Effector CD8-positive, alpha-beta T cell (primary cell): ENCODE data around the gene YOD1.
"Not testable (repeated sequence)": the region's sequence is repeated elsewhere in the genome, so short reads cannot be mapped to it uniquely, and the experiment has no call there.

Experiments used
- DNase-seq: peaks from one replicate; lab custom pipeline; 2025; lab: John Stamatoyannopoulos, UW

Gene YOD1

DNA sequence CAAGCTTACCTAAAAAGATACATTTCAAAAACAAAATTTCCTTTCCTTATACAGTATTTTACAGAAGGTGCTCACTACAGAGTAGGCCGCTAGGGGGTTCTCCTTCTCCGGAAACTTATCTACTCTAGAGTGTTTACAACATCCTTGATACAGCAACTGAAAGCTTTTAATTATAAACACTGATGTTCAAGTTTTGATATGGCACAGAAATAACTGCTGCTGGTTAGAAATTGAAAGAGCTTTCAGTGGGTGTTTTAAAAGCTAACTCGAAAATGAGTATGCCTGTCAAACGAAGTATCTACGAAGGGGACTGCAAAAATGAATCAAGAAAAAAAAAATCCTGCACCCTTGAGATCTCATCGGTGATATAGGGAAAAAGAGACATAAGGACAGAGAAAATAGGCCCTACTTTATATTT is 1.0 kb downstream of the YOD1 start:
- peak; percentile 23 for DNase-seq

DNA sequence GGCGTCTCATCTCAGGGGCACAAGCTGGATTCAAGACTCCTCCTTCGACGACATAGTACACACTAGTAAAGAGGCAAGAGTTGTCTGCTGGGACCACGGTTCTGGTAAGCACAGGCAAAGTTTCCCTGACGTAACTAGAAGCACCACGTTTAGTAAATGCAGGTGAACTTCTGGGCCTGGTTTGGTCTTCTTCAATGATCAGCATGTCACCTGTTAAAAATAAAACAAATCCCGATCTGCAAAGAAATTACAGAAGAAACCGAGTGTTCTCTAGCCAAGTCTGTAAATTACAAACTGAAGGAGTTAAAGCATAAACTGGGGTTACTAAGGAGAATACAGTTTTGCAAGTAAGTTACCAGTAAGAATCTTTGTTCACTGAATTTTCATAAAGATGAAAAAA is 1.5 kb downstream of the YOD1 start:
- no peak for DNase-seq

DNA sequence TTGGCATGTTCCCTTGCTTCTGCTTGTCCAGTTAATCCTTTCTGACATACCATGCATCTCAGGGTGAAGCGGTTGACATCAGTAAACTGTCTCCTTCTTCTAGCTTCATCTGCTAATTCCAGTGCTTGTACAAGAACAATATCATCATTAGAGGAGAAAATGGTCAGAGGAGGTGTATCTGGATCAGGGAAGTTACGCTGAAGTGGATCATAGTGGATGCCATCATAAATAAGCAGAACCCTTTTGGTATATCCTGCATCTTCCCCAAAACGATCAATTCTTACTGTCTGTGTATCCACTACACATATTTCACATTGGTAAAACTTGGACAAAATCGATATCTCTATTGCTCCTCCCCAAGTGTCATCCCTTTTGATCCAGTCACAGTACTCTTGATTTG is 2.0 kb downstream of the YOD1 start:
- DNase-seq, result no peak

DNA sequence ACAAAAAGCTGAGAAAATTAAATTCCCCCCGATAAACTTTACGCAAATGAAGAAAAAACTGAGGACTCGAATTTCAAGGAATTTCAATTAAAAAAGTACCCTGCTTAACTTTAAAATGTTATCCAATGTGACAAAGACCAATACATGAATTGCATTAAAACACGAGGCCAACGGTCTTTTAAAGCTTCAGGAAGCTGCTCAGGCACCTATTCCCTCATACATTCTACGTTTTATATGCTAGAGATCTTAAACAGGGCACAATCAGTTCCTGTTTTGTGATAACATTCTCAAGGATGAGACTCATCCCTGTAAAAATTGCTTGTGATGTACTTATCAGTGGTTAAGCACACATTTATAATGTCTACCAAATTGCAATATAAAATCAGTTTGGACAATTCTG is 3.0 kb downstream of the YOD1 start:
- no peak for DNase-seq

DNA sequence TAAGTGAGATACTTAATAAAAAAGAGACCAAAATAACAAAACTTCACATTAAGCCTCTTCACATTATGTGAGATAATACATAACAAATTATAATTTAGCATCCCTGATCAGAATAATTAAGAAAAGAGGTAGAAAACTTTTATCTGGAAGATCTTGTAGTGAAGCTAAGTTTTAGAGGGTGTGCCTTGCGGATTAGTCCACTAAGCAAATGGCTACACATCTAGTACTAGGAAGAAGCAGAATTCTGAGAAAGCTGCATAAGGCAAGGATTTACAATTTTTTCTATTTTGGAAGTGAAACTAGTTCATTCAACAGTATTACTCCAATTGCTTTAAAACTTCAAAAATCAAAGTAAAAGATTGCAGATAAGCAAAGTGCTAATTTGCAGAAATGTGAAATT is 3.5 kb downstream of the YOD1 start:
- DNase-seq, result no peak

DNA sequence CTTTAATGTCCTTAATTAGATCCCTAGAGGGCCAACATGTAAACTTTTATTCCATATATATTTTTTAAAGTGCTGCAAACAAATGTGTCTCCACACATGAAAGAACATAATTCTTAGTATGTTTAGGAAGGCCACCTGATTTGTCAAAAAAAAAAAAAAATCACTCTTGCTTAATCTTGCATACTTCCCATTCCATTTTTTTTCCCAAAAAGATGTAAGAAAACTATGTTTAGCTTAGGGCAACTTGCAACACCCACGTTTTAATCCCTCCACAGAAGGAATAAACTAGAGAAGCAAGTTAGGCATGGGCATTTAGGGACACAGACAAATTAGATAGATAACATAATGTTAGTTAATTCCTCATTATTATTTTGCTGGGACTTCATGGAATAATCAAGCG is 5.6 kb downstream of the YOD1 start:
- no peak for DNase-seq

DNA sequence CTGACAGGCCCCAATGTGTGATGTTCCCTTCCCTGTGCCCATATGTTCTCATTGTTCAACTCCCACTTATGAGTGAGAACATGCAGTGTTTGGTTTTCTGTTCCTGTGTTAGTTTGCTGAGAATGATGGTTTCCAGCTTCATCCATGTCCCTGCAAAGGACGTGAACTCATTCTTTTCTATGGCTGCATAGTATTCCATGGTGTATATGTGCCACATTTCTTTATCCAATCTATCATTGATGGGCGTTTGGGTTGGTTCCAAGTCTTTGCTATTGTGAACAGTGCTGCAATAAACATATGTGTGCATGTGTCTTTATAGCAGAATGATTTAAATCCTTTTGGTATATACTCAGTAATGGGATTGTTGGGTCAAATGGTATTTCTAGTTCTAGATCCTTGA is 9.6 kb downstream of the YOD1 start:
- DNase-seq, result not testable (repeated sequence)

DNA sequence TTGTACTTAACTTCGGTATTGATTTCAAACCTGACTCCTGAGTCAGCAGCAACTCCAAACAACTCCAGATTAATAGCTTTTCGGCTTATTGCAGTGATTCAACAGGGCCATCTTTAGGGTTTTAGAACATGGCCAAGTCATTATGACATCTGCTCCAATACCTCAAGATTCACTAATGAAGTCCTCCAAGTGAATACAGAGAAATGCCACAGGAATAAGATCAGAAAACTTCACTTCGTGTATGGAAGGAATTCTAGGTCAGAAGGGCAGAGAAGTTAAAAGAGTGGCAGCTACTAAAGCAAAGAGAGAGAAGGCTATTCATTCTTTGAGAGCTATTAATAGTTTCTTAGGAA is 10.9 kb downstream of the YOD1 start:
- DNase-seq, result no peak

DNA sequence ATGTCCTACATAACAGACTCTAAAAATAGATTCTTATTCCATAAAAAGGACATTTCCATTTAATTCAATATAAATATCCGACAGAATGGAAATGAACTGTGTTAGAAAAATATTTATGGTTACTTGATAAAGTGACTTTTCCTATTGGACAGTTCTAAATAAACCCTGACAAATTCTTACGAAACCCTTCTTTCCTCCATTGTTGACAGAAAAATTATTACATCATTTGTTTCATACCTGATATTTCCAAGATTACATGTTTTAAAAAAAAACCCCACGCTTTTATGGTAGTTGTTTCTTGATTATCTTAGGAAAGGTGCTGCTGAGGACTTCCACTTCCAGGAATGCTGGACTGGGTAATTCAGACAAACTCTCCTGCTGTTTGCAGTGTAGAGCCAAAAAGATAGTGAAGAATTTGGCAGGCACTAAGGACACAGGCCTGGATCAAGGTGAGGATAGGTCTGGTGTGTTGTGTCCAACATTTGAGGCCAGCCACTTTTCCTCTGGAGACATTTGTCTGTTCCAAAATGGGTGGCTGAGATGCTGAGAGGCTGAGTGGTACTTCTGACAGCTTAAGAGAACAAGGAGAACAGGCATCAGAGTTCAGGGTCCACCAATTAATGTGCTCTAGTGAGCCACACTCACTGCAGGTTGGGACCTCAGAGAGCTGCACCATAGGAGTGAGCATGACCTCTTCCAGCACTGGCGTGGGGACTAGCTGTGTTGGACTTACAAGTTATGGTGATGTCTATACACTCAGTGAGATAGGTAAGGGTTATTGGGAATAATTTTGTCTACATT is 11.4 kb downstream of the YOD1 start:
- DNase-seq, result no peak

DNA sequence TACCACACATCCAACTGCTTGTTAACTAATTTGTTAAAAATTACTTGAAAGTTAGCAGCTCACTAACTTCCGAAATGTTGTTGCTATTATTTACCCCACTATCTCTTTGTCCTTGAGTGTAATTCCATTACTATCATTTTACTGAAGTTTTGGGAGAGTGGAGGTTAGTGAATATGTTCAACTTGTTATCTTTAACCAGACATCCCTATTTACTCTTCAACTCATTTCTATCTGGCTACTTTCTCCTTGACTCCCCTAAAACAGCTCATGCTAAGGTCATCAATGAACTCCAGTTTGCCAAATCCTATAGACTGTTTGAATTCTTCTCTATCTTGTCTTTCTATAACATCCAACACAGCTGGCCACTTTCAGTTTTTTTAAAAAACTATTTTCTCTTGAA is 14.1 kb downstream of the YOD1 start:
- no peak for DNase-seq

DNA sequence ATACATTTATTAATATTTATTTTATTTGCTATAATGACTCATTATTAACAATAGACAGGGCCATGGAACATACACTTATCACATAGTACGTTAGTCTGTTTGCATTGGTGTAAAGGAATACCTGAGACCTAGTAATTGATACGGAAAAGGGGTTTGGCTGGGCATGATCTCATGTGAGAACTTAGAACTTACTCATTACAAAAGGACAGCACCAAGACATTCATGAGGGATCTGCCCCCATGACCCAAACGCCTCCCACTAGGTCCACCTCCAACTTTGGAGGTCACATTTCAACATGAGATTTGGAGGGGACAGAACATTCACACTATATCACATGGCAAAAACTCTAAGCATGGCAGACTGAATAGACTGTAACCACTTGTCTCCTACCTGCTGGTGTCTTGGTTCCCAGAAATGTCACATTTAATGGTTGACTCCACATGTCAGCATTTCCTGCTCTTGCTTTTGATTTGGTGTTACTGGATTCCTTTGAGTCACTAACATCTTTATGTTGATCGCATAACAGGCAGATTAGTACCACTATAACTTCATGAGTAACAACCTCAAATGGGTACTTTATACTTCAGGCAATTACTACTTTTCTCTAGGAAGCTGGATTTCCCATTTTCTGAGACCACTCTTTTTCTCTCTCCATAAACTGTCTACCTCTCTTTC is 15.0 kb downstream of the YOD1 start:
- no peak for DNase-seq

DNA sequence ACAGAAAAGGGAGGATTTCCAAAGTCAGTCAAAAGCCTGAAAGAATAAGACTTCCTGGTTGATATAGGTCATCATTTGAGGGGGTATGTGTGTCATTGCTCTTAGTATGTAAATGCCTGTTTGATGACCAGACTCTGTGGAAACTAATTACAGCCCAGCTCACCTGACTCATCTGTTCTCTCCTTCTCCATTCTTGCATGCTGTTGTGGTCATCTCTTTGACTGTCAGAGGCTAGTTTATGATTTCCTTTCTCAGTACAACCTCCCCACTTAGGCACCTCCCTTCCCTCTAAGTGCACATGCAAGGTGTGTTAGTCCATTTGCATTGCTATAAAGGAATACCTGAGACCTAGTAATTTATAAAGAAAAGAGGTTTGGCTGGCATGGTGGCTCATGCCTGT is 16.0 kb downstream of the YOD1 start:
- no peak for DNase-seq

DNA sequence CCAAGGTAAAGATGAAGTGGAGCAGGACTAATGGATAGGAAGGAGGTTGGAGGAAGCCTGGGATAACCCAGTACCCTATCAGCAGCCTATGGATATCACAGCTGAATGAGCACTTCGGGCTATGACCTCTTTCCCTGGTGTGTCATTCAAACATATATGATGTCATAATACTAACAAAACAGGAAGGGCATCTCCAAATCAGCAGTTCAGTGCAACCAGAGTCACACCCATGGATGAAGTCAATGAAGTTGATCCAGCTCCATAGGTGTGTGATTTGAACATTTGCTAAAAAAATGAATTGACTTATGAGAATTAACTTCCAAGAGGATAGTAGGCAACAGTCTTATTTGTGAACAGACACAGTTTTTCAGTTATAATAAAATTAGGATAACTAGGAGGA is 16.8 kb downstream of the YOD1 start:
- no peak for DNase-seq

DNA sequence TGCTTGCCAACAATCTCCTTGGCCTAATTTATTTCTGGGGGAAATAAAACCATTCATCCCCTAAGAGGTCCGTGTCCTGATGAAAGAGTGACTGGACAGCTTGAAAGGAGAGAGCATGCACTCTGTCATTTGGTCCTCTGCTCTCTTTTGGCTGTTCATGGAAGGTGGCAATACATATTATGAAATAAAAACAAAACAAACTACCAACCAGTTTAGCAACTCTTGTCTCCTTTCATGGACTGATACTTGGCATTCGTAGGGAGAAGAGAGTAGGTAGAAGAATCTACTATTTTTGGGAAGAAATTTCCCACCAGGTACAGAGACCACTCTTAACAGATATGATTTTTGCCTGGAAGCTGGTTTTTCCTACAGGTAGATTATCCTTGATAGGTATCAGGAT is 17.7 kb downstream of the YOD1 start:
- no peak for DNase-seq

DNA sequence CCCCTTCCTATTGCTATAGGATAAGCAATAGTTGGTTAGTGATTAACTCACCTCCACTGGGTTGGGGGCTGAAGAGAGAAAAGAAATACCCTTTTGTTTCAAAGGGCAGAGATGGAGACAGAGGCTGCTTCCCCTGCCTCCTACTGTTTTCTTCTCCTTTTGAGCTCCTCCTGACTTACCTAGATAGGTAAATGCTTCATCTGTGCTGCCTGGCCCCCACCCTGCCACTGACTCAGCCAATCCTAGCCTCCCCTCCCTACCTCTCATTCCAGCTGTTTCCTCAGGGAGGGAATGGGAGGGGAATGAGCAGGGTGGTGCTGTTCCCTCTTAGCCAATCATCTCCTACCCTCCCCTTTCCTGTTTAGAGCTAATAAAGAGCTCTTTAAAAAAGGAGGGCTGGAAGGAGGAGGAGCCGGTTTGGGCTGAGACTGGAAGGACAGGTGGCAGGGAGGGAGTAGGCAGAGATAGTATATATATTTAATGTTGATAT is 18.4 kb downstream of the YOD1 start, which contains the start of gene C1orf116:
C1orf116 (minus strand) TSS at position 229 of the 490 bp plus-strand sequence. CDS start 5,158 bp downstream, outside the sequence.
- no peak for DNase-seq

DNA sequence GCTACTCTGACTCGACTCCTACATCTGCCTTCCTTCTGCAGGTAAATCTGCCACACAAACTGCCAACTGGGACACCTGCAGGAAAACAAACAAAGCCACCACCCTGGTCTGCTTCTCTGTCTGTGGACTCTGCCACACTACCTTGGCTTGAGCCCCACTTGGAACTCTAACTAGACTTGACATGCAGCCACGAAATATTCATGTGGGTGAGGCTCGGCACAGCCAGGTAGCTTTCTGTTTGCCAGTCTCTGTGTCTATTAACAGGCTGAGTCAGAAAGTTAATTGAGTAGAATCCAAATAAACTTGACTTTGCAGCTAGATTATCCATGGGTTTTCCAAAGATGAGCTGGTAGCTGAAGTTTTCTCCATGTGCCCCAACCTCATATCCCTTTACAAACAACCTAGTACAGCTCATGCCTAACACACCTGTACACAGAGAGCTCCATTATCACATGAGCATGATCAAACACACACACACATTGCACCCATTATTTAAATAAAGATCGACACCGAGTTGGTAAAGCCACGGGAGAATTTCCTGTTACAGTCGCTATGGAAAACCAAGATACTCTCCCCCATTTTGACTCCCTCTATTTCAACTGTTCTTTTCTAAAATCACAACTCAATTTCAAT is 19.3 kb downstream of the YOD1 start:
- DNase-seq, result no peak

DNA sequence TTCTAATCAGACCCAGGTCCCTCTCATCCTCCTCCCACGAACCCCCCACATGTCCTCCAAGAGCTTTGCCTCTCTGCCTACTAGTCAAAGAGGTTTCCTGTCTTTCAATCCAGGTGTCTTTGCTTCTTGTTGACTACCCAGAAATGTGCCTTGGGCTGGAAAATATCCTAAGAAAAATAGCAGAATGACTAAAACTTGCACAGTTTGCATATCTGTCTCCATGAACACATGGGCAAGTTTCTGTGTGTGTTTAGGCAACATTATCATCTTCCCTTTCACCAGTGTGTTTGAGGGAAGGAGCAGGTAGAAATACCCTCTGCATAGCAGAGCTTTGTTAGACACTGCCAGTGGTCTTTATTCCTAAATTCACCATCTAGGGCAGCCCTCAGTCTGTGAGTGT is 20.0 kb downstream of the YOD1 start:
- no peak for DNase-seq

DNA sequence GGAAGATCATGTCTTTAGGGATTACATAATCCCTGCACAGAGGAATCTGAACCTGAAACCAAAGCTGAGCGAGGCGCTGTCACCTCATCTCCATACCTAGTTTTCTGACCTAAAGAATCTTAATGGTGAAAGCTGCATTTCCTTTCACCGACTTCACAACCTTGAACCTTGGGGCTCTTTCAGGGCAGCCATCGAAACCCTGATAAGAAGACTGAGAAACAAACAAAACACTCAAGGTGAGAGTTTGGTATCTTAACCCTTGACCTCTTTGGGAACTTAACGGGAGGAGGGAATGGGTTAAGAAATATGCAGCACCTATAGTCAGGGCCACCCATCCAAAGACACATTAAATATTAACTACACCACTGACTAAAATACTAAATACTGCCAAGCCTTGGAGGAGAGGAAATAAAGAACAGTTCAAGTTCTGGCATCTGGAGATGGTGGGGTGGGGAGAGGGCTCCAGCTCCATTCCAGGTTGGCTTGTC is 20.4 kb downstream of the YOD1 start:
- DNase-seq, result no peak

DNA sequence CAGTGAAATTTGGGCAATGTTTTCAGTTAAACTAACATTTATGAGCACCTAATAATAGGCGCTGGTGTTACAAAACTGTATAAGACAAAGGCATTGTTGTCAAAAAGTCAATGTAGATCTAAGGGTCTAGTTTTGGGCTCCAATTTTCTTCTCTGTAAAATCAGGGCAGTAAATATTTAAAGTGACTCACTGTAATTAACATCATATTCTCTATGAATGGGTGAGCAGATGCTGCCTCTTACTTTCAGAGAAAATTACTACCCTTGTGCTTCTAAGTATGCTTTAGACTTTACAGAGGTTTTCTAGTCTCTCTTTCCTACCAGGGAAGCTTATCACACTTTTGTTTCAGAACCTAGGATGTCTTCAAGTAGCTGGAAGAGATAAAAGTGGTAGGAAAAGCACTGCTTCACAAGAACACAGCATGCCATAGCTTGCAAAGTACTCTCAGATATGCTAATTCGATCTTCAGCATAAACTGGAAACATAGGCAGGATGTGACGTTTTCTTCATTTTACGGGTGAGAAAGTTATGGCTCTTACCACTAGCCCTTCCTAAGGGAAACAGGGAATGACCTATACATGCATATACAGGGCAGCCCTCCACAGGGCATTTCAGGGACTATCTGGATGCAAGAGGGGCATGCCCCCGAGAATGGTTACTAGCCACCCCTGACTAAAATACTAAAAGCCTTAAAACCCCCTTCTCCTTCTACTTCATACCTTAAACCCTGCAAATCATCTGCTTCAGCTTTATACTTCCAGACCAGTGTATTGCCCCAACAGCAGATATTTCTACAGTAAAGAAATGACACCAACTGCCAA is 21.1 kb downstream of the YOD1 start:
- DNase-seq, result no peak

DNA sequence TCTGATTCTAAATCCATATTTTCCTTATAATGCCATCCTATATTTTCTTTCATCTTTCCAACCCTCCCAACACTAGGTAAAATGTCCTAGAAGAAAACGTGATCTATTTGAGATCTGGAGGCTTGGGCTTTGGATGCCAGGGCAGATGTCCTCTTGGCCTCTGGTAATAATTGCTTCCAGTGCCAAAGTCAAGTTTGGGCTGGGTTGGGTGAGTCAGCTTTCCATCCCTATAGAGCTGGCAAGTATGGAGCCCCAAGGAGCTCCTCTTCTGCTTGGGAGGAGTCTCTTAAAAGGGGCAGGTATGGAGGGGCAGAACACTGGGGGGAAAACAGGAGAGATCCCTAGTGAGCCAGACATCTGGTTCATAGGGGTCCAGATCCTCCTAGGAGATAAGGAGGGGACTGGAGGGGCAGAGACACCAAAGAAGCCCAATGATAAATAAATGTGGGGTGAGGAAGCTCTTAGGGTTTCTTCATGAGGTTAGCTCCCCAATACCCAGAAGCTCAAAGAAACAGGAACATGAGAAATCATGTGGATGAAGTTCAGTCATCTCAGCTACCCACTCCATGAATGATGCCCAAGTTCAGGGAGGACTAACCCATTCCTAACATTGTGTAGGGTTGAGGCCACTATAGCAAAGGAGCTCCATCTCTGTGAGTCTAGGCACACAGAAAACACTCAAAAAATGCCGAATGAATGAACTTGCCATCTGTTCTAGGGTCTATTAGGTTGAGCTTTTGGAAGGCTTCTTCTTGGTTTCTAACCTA is 21.9 kb downstream of the YOD1 start:
- DNase-seq, result no peak

DNA sequence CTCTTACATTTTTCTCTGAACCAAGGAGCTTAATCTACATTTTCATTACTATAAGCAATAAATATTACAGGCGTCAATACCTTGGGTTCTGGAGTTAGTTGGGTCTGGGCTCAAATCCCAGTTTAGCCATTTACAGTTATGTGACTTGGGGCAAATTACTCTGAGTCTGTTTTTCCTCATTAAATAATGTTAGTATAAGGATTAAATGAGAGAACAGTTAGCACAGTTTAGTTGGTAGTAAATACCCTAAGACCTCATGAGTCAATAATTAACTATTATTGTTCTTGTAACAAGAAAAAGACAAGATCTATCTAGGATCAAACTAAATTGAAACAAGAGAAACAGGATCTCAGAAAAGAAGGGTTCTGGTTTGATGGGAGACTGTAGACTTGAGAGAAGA is 23.1 kb downstream of the YOD1 start:
- DNase-seq, result no peak
